Sciatic nerve (tissue), 2 donors: ENCODE results near the gene AMDHD2. TPM values are rescaled to one million over a fixed set of nuclear protein-coding genes. Genes with fewer than 3 reads are reported as not detected.
"Not testable (repeated sequence)": the region's sequence is repeated elsewhere in the genome, so short reads cannot be mapped to it uniquely, and the experiment has no call there.

Experiments
- ATAC-seq: fragments of 200-7000 bp; cut with Tn5 transposase; one replicate; pipeline ENCODE4 v1.9.1; 2020; ENCODE audit warnings: mild to moderate bottlenecking, moderate library complexity
- DNase-seq: peaks from one replicate; pipeline ENCODE4 v3.0.0-alpha.2; 2020; ENCODE audit warnings: low spot score
- intact Hi-C: fragments of 100-400 bp; cut with DNase I; formaldehyde crosslinking; loops from one replicate; pipeline ENCODE4 v1.14.2; 2022
- total RNA-seq: library from RNA; stranded (reverse); fragmentation: NEBNext Ultra II Directional; extraction: Animal tissue kit (Norgen Biotek cat#: 25700); gene quantifications from one replicate; pipeline ENCODE4 v1.2.1, GENCODE V29; 2021
- donor health status: DM: no; HTN: no; CAD: no.
- donor health status: DM: no; HTN: no; CAD: no.

AMDHD2 gene
- total RNA-seq, 1 donor from 2014 or later = 38.5 TPM

GRCh38 chr16:2529061-2529931 lies 9.1 kb downstream of the AMDHD2 start:
- intact Hi-C loops = no loop called here
- DNase-seq (peak; percentile 70), ATAC-seq (no peak)

- ATAC-seq (no peak), DNase-seq (no peak)
- intact Hi-C loops = no loop called here
Observed at GRCh38 chr16:2529961-2530628, 9.9 kb downstream of the AMDHD2 start.

GRCh38 chr16:2530629-2531318 lies 10.6 kb downstream of the AMDHD2 start:
- intact Hi-C loops = no loop called here
- DNase-seq = no peak
- no peak for ATAC-seq

GRCh38 chr16:2531371-2531695 lies 11.2 kb downstream of the AMDHD2 start, which contains the start of gene CEMP1:
Gene CEMP1 (minus strand): TSS chr16:2531408. CDS start chr16:2531073, 335 bp downstream.
- intact Hi-C loops = no loop called here
- no peak for DNase-seq
- ATAC-seq = peak; percentile 6

- DNase-seq (peak; percentile 99), ATAC-seq (peak; percentile 95)
- intact Hi-C loops = no loop called here
Observed at GRCh38 chr16:2531696-2532493, 11.7 kb downstream of the AMDHD2 start.

- ATAC-seq = peak; percentile 25
- peak; percentile 86 for DNase-seq
- intact Hi-C loops = no loop called here
Observed at GRCh38 chr16:2532494-2533141, 12.4 kb downstream of the AMDHD2 start.

GRCh38 chr16:2533142-2533755 lies 13.1 kb downstream of the AMDHD2 start:
- intact Hi-C loops, ATAC-seq, DNase-seq: not testable (repeated sequence)

- DNase-seq (no peak), ATAC-seq (no peak)
- intact Hi-C loops = no loop called here
Observed at GRCh38 chr16:2533912-2534311, 13.7 kb downstream of the AMDHD2 start.

- intact Hi-C loops, ATAC-seq, DNase-seq: not testable (repeated sequence)
Observed at GRCh38 chr16:2534335-2534734, 14.2 kb downstream of the AMDHD2 start.

- intact Hi-C loops = no loop called here
- DNase-seq = no peak
Observed at GRCh38 chr16:2535625-2536013, 15.4 kb downstream of the AMDHD2 start.

GRCh38 chr16:2537451-2538379 lies 17.5 kb downstream of the AMDHD2 start, which contains the start of gene PDPK1:
Gene PDPK1 (plus strand): TSS chr16:2538021. CDS start chr16:2538113, 92 bp downstream.
- intact Hi-C loops = no loop called here
- DNase-seq (peak; percentile 95), ATAC-seq (peak; percentile 95)

More at GRCh38 chr16:2535625-2536013, 15.4 kb downstream of the AMDHD2 start:
- no peak for ATAC-seq

- ATAC-seq, intact Hi-C loops, DNase-seq: not testable (repeated sequence)
Observed at GRCh38 chr16:2539192-2539844, 19.1 kb downstream of the AMDHD2 start.

GRCh38 chr16:2539845-2540458 lies 19.8 kb downstream of the AMDHD2 start:
- ATAC-seq, intact Hi-C loops, DNase-seq: not testable (repeated sequence)

- DNase-seq, intact Hi-C loops, ATAC-seq: not testable (repeated sequence)
Observed at GRCh38 chr16:2540912-2541311, 20.7 kb downstream of the AMDHD2 start.

GRCh38 chr16:2541409-2541808 lies 21.2 kb downstream of the AMDHD2 start:
- ATAC-seq, intact Hi-C loops, DNase-seq: not testable (repeated sequence)

- DNase-seq, ATAC-seq, intact Hi-C loops: not testable (repeated sequence)
Observed at GRCh38 chr16:2543771-2544170, 23.6 kb downstream of the AMDHD2 start.
